Natural killer cell (primary cell): ENCODE results near the gene IFRD2. TPM values are rescaled to one million over a fixed set of nuclear protein-coding genes. Genes with fewer than 3 reads are reported as not detected.
A peak's percentile ranks its signal among the peaks of the same experiment; 100 is the strongest.

ENCODE experiments used
- ATAC-seq, 3 donors: fragments of 150-1000 bp in 2 of 3; fragments of 200-7000 bp in 1 of 3; cut with Tn5 transposase; 1 replicate in 1 of 3; 2 replicates in 2 of 3; pipeline ENCODE4 v1.10.0; 2021; ENCODE audit warnings: mild to moderate bottlenecking in 2 of 3, moderate library complexity in 2 of 3
- DNase-seq, 2 donors: peaks; one replicate each; pipeline versions ENCODE4 v3.0.0 to v3.0.0-alpha.2; 2013 to 2021; ENCODE audit warnings: mixed read lengths in 1 of 2
- H3K27ac ChIP-seq: one replicate; pipeline ENCODE4 v1.5.1; 2013; ENCODE audit warnings: mild to moderate bottlenecking, low read length
- H3K27me3 ChIP-seq: one replicate; pipeline ENCODE4 v1.6.1; 2013; ENCODE audit warnings: low read length; ENCODE audit not compliant: control insufficient read depth, insufficient read depth
- H3K36me3 ChIP-seq: one replicate; pipeline ENCODE4 v1.6.1; 2013; ENCODE audit warnings: low read length; ENCODE audit not compliant: control insufficient read depth, insufficient read depth
- H3K4me1 ChIP-seq: one replicate; pipeline ENCODE4 v1.6.1; 2013; ENCODE audit warnings: low read length; ENCODE audit not compliant: control insufficient read depth, insufficient read depth
- H3K4me3 ChIP-seq: one replicate; pipeline ENCODE4 v1.5.1; 2013; ENCODE audit warnings: low read length
- H3K9me3 ChIP-seq: one replicate; pipeline ENCODE4 v1.6.1; 2013; ENCODE audit warnings: low read length; ENCODE audit not compliant: control insufficient read depth, insufficient read depth
- H3K27ac Mint-ChIP-seq, 2 donors: one replicate each; pipeline ENCODE4 v1.8.0; 2022; ENCODE audit warnings: mild to moderate bottlenecking in 2 of 2, mixed read lengths in 2 of 2, moderate library complexity in 1 of 2
- H3K27me3 Mint-ChIP-seq, 2 donors: one replicate each; pipeline ENCODE4 v1.8.0; 2022; ENCODE audit warnings: low read depth in 2 of 2, mixed read lengths in 2 of 2
- H3K36me3 Mint-ChIP-seq: one replicate; pipeline ENCODE4 v1.8.0; 2022; ENCODE audit warnings: mixed read lengths
- H3K4me1 Mint-ChIP-seq, 2 donors: one replicate each; pipeline ENCODE4 v1.8.0; 2022; ENCODE audit warnings: mixed read lengths in 2 of 2
- H3K4me3 Mint-ChIP-seq: one replicate; pipeline ENCODE4 v1.8.0; 2022; ENCODE audit warnings: mild to moderate bottlenecking, moderate library complexity, mixed read lengths
- H3K9me3 Mint-ChIP-seq, 2 donors: one replicate each; pipeline ENCODE4 v1.8.0; 2022; ENCODE audit warnings: mixed read lengths in 2 of 2
- CTCF ChIP-seq: fragments of 200-600 bp; IDR thresholded peaks from one replicate; pipeline ENCODE4 v1.8.0; 2022; ENCODE audit warnings: antibody characterized with exemption
- WGBS: methylation state at CpG from one replicate; pipeline ENCODE4 v1.1.7; 2013; ENCODE audit warnings: missing lambda C conversion rate; ENCODE audit not compliant: insufficient coverage; 5-methylcytosine and 5-hydroxymethylcytosine counted together
- intact Hi-C: fragments of 100-400 bp; cut with micrococcal nuclease; formaldehyde crosslinking; loops from one replicate; pipeline ENCODE4 v1.14.2; 2022
- total RNA-seq, 4 donors: library from RNA; stranded (reverse); fragments of 120-200 nt in 1 of 4; gene quantifications; one replicate each; pipeline versions ENCODE4 v1.2.3 to v1.2.4, GENCODE V29; 2013 to 2022

IFRD2 gene
- total RNA-seq, 3 donors from 2014 or later (not counting 1 experiment from before 2014, with no cell fraction given), result 27.8 to 39.1 (median 32.1) TPM

GRCh38 chr3:50340147-50340447, 47.9 kb upstream of the IFRD2 start:
- peaks cover 70% of the 10 kb centered on the region for H3K4me1 ChIP-seq
- H3K27ac ChIP-seq, result peak overlapping the region; percentile 93
- Mint-ChIP-seq H3K9me3 (no peaks in the 10 kb centered on the region), H3K4me1 (peaks cover 50 to 89% of the 10 kb centered on the region in 2 donors), H3K4me3 (peak overlapping the region; percentile 98), H3K27me3 (no peaks in the 10 kb centered on the region), H3K27ac (peak overlapping the region; percentile 93 to 96), H3K36me3 (peaks cover 13% of the 10 kb centered on the region)
- ATAC-seq (no peak), DNase-seq (no peak)
- intact Hi-C loops, result no loop called here
- no peak for TF ChIP-seq CTCF
- no peaks in the 10 kb centered on the region for H3K9me3 ChIP-seq
- H3K27me3 ChIP-seq, result no peaks in the 10 kb centered on the region
- peak overlapping the region; percentile 80 for H3K4me3 ChIP-seq
- H3K36me3 ChIP-seq, result peaks cover 11% of the 10 kb centered on the region
- under 1% methylated on average over 9 of the region's 9 CpGs for WGBS

GRCh38 chr3:50339485-50340146, 47.4 kb upstream of the IFRD2 start:
- H3K4me1 Mint-ChIP-seq, result peaks cover 50 to 87% of the 10 kb centered on the region in 2 donors
- peak overlapping the region; percentile 98 for H3K4me3 Mint-ChIP-seq
- no peaks in the 10 kb centered on the region for H3K9me3 Mint-ChIP-seq
- peaks cover 71% of the 10 kb centered on the region for H3K4me1 ChIP-seq
- no peak for TF ChIP-seq CTCF
- peak overlapping the region; percentile 93 to 96 for H3K27ac Mint-ChIP-seq
- intact Hi-C loops, result loop anchor here (2.0 to 5.0 kb wide), 2 partner anchors 19 to 42 kb away; partner anchors contain the start of genes HYAL3, NAA80 and TMEM115
- DNase-seq, result no peak
- H3K27me3 ChIP-seq, result no peaks in the 10 kb centered on the region
- H3K36me3 Mint-ChIP-seq, result peaks cover 13% of the 10 kb centered on the region
- peaks cover 11% of the 10 kb centered on the region for H3K36me3 ChIP-seq
- no peaks in the 10 kb centered on the region for H3K9me3 ChIP-seq
- 12% methylated on average over 14 of the region's 14 CpGs for WGBS
- ATAC-seq, result no peak
- peak overlapping the region; percentile 93 for H3K27ac ChIP-seq
- peak overlapping the region; percentile 80 for H3K4me3 ChIP-seq
- H3K27me3 Mint-ChIP-seq, result no peaks in the 10 kb centered on the region

GRCh38 chr3:50338965-50339364, 46.7 kb upstream of the IFRD2 start:
- TF ChIP-seq CTCF, result no peak

More at GRCh38 chr3:50338965-50339364, 46.7 kb upstream of the IFRD2 start:
- Mint-ChIP-seq H3K27ac (peak overlapping the region; percentile 93 to 96), H3K36me3 (peaks cover 13% of the 10 kb centered on the region), H3K4me1 (peaks cover 54 to 90% of the 10 kb centered on the region in 2 donors), H3K27me3 (no peaks in the 10 kb centered on the region), H3K9me3 (no peaks in the 10 kb centered on the region), H3K4me3 (peak overlapping the region; percentile 98)
- Histone ChIP-seq H3K27ac (peak overlapping the region; percentile 93), H3K36me3 (peaks cover 13% of the 10 kb centered on the region), H3K4me3 (peak overlapping the region; percentile 80), H3K9me3 (no peaks in the 10 kb centered on the region), H3K4me1 (peaks cover 77% of the 10 kb centered on the region), H3K27me3 (no peaks in the 10 kb centered on the region)
- intact Hi-C loops, result loop anchor here (2.0 to 5.0 kb wide), 2 partner anchors 20 to 42 kb away; partner anchors contain the start of genes HYAL3, NAA80 and TMEM115
- under 1% methylated on average over 5 of the region's 5 CpGs for WGBS
- DNase-seq (peak in 1 of 2 donors; percentile 36), ATAC-seq (no peak)
